GM10266 (cell line): Measurements from ENCODE around the gene GET4.

Source experiments
- DNase-seq: peaks from one replicate; pipeline ENCODE4 v3.0.0; 2012; ENCODE audit errors: extremely low spot score
- CTCF ChIP-seq: IDR thresholded peaks from 2 replicates; pipeline ENCODE4 v1.5.1; 2012; ENCODE audit warnings: mild to moderate bottlenecking, low read depth; ENCODE audit not compliant: control insufficient read depth, insufficient read depth; ENCODE audit errors: missing control alignments

The GET4 gene

GRCh38 chr7:840001-840600 lies 36.3 kb upstream of the GET4 start:
- TF ChIP-seq CTCF = no peak
- DNase-seq = no peak

DNA sequence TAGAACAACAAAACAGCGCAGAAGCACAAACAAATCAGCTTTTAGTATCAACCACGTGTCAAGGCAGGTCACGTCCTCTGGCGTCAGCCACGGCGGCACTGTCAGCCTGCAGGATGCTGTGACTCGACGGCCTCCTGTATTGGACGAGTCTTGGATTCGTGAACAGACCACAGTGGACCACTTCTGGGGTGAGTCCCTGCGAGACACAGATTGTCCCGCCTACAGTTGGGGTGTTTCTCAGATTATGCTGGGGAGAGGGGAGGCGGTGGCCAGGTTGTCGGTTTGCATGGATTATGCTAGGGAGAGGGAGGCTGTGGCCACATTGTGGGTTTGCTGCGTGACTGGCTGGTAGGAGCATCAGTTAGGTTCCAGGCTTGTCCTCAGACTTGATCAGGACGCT lies 34.4 kb upstream of the GET4 start:
- no peak for DNase-seq
- TF ChIP-seq CTCF = no peak

GRCh38 chr7:842431-843031 lies 33.8 kb upstream of the GET4 start:
- no peak for DNase-seq
- no peak for TF ChIP-seq CTCF

GRCh38 chr7:843230-843629 lies 33.1 kb upstream of the GET4 start:
- TF ChIP-seq CTCF = no peak
- no peak for DNase-seq

GRCh38 chr7:844043-844442 lies 32.3 kb upstream of the GET4 start:
- no peak for DNase-seq
- no peak for TF ChIP-seq CTCF

DNA sequence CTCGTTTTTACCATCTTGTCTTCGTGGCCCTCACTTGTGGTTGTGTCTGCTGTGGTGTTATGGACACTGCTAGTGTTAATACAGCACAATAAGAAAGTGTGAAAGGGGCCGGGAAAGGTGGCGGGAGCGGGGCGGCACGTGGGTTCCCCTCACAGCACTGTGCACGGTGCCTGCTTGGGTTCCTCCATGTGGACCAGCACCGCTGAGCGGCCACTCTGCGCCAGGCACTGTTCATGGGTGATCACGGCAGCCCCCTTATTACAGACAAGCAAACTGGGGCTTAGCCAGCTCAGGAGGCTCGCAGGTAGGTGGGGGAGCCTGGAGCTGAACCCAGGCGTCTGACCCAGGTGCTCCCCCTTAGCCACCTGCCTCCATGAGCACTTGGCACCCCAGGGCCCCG lies 31.8 kb upstream of the GET4 start:
- TF ChIP-seq CTCF = no peak
- DNase-seq = no peak

DNA sequence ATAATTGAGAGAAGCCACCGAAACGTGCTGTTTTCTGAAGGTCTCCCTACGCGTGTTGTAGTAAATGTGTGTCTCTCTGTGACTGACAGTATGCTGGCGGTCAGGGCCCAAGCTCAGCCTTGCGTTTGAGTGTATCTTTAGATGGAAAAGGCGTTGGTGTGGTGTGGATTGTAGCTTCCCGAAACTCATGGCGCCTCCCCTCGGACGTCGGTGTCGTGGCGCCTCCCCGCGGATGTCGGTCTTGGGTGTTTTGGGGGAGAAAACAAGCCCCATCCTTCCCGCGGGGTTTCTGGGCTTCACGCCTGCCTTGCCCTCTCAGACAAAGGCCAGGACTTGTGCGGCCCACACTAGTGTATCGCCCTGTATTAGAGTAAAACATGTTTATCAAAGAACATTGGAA lies 31.3 kb upstream of the GET4 start:
- TF ChIP-seq CTCF = no peak
- DNase-seq = no peak
